Right lobe of liver (tissue), 4 donors: ENCODE data around the gene HPS4.

Source experiments
- CTCF ChIP-seq, 4 donors: fragments of 200-600 bp in 3 of 4; fragments of 450-650 bp in 1 of 4; IDR thresholded peaks; one replicate each; pipeline versions ENCODE4 v1.5.1 to v1.8.0; 2016 to 2022; ENCODE audit warnings: antibody characterized with exemption in 4 of 4, mild to moderate bottlenecking in 2 of 4
- POLR2A ChIP-seq: fragments of 450-650 bp; IDR thresholded peaks from one replicate; pipeline ENCODE4 v1.6.1; 2017; ENCODE audit warnings: antibody characterized with exemption, mild to moderate bottlenecking
- donor health status: DM: no; HTN: no; CAD: no.
- donor health status: DM: no; HTN: no; CAD: no.
- donor health status: DM: no; HTN: yes; CAD: no.

GRCh38 chr22:26522592-26522991 is 39.0 kb upstream of the HPS4 start:
- TF ChIP-seq CTCF (IDR thresholded peaks at IDR 0.05) (no peak), POLR2A (no peak)
